B cell (primary cell): ENCODE measurements around the gene CD1D.

Source experiments
- EZH2 ChIP-seq: IDR thresholded peaks from 2 replicates; pipeline ENCODE4 v1.6.1; 2012; ENCODE audit warnings: borderline replicate concordance, low read depth, mild to moderate bottlenecking, moderate library complexity, low read length; ENCODE audit not compliant: insufficient read depth, poor library complexity, severe bottlenecking
- TF ChIP-seq, protein P1 (sequence below): fragments of 200-600 bp; IDR thresholded peaks from one replicate; pipeline ENCODE4 v1.8.0; 2022; ENCODE audit warnings: antibody characterized with exemption, mild to moderate bottlenecking

DNA sequence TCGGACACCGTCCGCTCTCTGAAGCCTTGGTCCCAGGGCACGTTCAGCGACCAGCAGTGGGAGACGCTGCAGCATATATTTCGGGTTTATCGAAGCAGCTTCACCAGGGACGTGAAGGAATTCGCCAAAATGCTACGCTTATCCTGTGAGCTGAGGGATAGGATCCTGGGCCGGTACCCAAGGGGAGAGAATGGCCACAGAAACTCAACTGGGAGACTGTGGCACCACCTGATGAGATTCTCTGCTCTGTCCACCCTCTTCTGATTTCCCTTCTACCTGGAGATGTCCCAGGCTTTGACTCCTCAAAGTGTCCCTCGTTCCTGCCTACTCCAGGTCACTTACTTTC is 855 bp downstream of the CD1D start:
- no peak for TF ChIP-seq EZH2
- TF ChIP-seq, protein P1, sequence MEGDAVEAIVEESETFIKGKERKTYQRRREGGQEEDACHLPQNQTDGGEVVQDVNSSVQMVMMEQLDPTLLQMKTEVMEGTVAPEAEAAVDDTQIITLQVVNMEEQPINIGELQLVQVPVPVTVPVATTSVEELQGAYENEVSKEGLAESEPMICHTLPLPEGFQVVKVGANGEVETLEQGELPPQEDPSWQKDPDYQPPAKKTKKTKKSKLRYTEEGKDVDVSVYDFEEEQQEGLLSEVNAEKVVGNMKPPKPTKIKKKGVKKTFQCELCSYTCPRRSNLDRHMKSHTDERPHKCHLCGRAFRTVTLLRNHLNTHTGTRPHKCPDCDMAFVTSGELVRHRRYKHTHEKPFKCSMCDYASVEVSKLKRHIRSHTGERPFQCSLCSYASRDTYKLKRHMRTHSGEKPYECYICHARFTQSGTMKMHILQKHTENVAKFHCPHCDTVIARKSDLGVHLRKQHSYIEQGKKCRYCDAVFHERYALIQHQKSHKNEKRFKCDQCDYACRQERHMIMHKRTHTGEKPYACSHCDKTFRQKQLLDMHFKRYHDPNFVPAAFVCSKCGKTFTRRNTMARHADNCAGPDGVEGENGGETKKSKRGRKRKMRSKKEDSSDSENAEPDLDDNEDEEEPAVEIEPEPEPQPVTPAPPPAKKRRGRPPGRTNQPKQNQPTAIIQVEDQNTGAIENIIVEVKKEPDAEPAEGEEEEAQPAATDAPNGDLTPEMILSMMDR, result no peak
